ENCODE measurements around the gene TBC1D22B. TPM values are rescaled to one million over a fixed set of nuclear protein-coding genes. Genes with fewer than 3 reads are reported as not detected.
"Not testable (repeated sequence)": the region's sequence is repeated elsewhere in the genome, so short reads cannot be mapped to it uniquely, and the experiment has no call there.

Gene TBC1D22B
- total RNA-seq, 1 experiment from 2014 or later: 9.1 TPM

DNA sequence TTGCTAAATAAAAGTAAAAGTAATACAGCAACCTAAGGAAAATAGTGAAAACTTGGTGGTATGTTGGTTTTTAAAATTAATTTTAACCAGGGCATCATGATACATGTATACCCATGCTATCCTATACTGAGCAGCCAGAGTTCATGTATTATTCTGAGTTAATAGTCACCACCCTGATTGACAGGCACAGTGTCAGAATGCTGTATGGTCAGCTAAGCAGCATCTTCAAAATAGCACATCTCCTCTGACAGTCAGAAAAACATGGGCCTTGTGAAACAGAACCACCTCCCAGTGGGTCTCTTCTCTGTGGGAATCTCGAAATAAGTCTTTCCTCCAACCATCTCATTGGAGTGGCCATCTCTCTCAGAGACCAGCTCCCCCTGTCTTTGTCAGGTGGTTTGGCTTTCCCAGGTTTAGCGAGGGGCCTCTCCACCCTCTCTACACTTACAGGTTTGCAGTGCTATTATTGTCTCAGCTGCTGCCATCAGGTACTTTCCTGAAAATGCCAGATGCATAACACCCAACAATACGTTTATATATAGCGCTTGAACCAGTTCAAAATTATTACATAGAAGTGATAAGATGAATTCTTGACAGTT lies 49.2 kb downstream of the TBC1D22B start:
- Histone ChIP-seq H3K9ac (ENCODE audit: low read length) (no peak overlapping the region), H3K27me3 (ENCODE audit: low read length) (no peaks in the 10 kb centered on the region), H3K27ac (ENCODE audit: low read length) (no peak overlapping the region), H3K9me2 (replicated peaks; ENCODE audit: low read length) (no peaks in the 10 kb centered on the region), H3K36me3 (ENCODE audit: low read depth, low read length) (peaks cover 9% of the 10 kb centered on the region; the same call in 1 of the 2 replicates), H3K4me1 (ENCODE audit: insufficient read depth, low read length) (peaks cover 4% of the 10 kb centered on the region; the same call in 1 of the 2 replicates), H3K9me3 (ENCODE audit: low read length) (no peaks in the 10 kb centered on the region), H3K4me2 (ENCODE audit: low read length) (no peak overlapping the region), H3K4me3 (ENCODE audit: low read length) (no peak overlapping the region), H3K79me2 (ENCODE audit: low read length) (no peaks in the 10 kb centered on the region), H4K20me1 (ENCODE audit: low read length) (no peaks in the 10 kb centered on the region), H3F3A (ENCODE audit: low read length, unreplicated experiment) (no peaks in the 10 kb centered on the region), H2AFZ (ENCODE audit: low read length) (no peak overlapping the region)
- BruUV-seq (replicated peaks): no TSS peak
- ATAC-seq (no peak), DNase-seq (no peak)
- POLR2A ChIA-PET (ENCODE audit: unreplicated experiment): no interaction called here
- intact Hi-C loops (cut with micrococcal nuclease): no loop called here
- TF ChIP-seq EZH2 (IDR thresholded peaks at IDR 0.05; ENCODE audit: low read length, unreplicated experiment) (no peak), CTCF (conservative IDR thresholded peaks at IDR 0.05; ENCODE audit: low read depth, low read length) (no peak), EZH2phosphoT487 (IDR thresholded peaks at IDR 0.05; ENCODE audit: borderline replicate concordance, low read length) (no peak)
- CTCF ChIA-PET: no interaction called here

DNA sequence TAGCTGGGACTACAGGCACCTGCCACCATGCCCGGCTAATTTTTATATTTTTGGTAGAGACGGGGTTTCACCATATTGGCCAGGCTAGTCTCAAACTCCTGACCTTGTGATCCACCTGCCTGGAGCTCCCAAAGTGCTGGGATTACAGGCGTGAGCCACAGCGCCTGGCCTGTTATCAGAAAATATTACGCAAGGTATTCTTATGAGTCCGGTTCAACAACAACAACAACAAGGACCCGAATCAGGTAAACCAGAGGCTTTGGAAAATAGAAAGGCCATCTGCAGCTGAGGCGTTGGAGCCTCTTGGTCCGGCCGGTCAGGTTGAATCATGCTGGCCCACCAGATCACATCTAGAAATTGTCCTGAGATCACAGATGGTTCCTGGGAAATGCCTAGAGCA lies 49.9 kb downstream of the TBC1D22B start:
- H4K20me1 ChIP-seq (ENCODE audit: low read length); ATAC-seq; H2AFZ ChIP-seq (ENCODE audit: low read length); H3K9ac ChIP-seq (ENCODE audit: low read length); DNase-seq; H3K9me3 ChIP-seq (ENCODE audit: low read length); H3F3A ChIP-seq (ENCODE audit: low read length, unreplicated experiment); H3K27ac ChIP-seq (ENCODE audit: low read length); H3K79me2 ChIP-seq (ENCODE audit: low read length); H3K9me2 ChIP-seq (replicated peaks; ENCODE audit: low read length); intact Hi-C loops (cut with micrococcal nuclease); H3K27me3 ChIP-seq (ENCODE audit: low read length); H3K4me3 ChIP-seq (ENCODE audit: low read length); H3K4me2 ChIP-seq (ENCODE audit: low read length); BruUV-seq (replicated peaks); CTCF ChIA-PET; H3K36me3 ChIP-seq (ENCODE audit: low read depth, low read length); H3K4me1 ChIP-seq (ENCODE audit: insufficient read depth, low read length): not testable (repeated sequence)
- POLR2A ChIA-PET (ENCODE audit: unreplicated experiment): interaction anchor here (0.6 kb wide), 1 partner anchor 48 kb away, joined by 3 read pairs; no protein-coding TSS in a partner anchor

DNA sequence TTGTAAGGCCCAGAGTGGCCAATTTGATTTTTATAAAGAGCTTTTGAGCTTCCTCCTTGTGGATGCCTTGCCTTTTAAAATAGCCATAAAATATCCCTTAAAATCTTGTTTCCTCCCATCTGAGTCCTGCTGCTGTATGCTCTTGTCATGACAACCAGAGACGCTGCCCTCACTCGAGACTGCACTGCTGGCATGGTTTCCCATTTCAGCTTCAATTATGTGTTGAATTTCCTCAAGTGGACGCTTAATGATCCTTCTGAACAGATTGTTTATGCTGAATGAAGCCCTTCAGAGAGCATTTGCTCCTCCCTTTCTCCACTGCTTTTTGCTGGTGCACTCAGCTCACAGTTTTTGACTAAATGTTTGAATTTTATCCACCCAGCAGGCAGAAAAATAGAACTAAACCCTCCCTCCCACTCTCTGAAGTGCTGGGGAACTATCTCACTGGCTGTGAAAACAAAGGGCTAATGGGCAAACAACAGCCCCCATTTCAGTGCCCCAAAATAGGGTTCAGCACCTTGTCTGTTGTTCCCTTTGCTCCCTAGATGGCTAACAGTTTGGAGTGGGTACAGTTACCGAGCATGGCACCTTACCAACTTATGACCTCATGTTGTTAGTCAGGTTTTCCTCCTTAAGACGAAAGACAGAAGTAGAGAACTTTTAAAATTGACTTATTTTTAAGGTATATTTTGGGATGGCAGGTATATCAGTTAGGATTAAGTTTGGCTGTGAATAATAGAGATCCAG lies 50.7 kb downstream of the TBC1D22B start:
- POLR2A ChIA-PET (ENCODE audit: unreplicated experiment): interaction anchor here (0.6 kb wide), 1 partner anchor 47 kb away, joined by 3 read pairs; no protein-coding TSS in a partner anchor

More for the DNA sequence above, 50.7 kb downstream of the TBC1D22B start:
- H3K79me2 ChIP-seq (ENCODE audit: low read length): no peaks in the 10 kb centered on the region
- H3K4me3 ChIP-seq (ENCODE audit: low read length): no peak overlapping the region
- H3K4me2 ChIP-seq (ENCODE audit: low read length): no peak overlapping the region; the same call in 1 of the 2 replicates
- TF ChIP-seq EZH2 (IDR thresholded peaks at IDR 0.05; ENCODE audit: low read length, unreplicated experiment) (no peak), CTCF (conservative IDR thresholded peaks at IDR 0.05; ENCODE audit: low read depth, low read length) (no peak), EZH2phosphoT487 (IDR thresholded peaks at IDR 0.05; ENCODE audit: borderline replicate concordance, low read length) (no peak)
- no peaks in the 10 kb centered on the region for H3F3A ChIP-seq (ENCODE audit: low read length, unreplicated experiment)
- CTCF ChIA-PET: no interaction called here
- H3K9ac ChIP-seq (ENCODE audit: low read length): no peak overlapping the region
- H2AFZ ChIP-seq (ENCODE audit: low read length): no peak overlapping the region
- BruUV-seq (replicated peaks): no TSS peak
- ATAC-seq (peak; percentile 24; the same call in 1 of the 2 replicates), DNase-seq (peak; percentile 58)
- H4K20me1 ChIP-seq (ENCODE audit: low read length): no peaks in the 10 kb centered on the region
- H3K36me3 ChIP-seq (ENCODE audit: low read depth, low read length): 0 out of 2 replicates have a peak, but pooled peaks cover 9% of the 10 kb centered on the region
- H3K27me3 ChIP-seq (ENCODE audit: low read length): no peaks in the 10 kb centered on the region
- H3K9me3 ChIP-seq (ENCODE audit: low read length): no peaks in the 10 kb centered on the region
- intact Hi-C loops (cut with micrococcal nuclease): no loop called here
- H3K4me1 ChIP-seq (ENCODE audit: insufficient read depth, low read length): peaks cover 4% of the 10 kb centered on the region; the same call in 1 of the 2 replicates
- H3K27ac ChIP-seq (ENCODE audit: low read length): no peak overlapping the region
- no peaks in the 10 kb centered on the region for H3K9me2 ChIP-seq (replicated peaks; ENCODE audit: low read length)

Data from PC-3 (cell line).